AG04450 (cell line): ENCODE results near the gene TLE3. TPM values are rescaled to one million over a fixed set of nuclear protein-coding genes. Genes with fewer than 3 reads are reported as not detected.

Experiments used
- CTCF ChIA-PET: fragments of 300-600, 350-600 bp; formaldehyde crosslinking; extraction: SDS; loops from one replicate; lab custom pipeline; 2022; ENCODE audit warnings: antibody characterized with exemption, inconsistent platforms; lab: Charles Lee
- POLR2A ChIA-PET: fragments of 350-600 bp; formaldehyde crosslinking; extraction: SDS; loops from one replicate; lab custom pipeline; 2021; ENCODE audit warnings: antibody characterized with exemption, inconsistent platforms; lab: Yijun Ruan, JAX
- DNase-seq: peaks from one replicate; pipeline ENCODE4 v3.0.0-alpha.2; 2011; ENCODE audit warnings: low read depth, low spot score
- H3K27ac ChIP-seq: one replicate; pipeline ENCODE4 v1.5.1; 2012; ENCODE audit warnings: low read depth, low read length, control low read depth
- H3K27me3 ChIP-seq: one replicate; pipeline ENCODE4 v1.6.0; 2012; ENCODE audit warnings: low read length; ENCODE audit not compliant: control insufficient read depth, insufficient read depth
- H3K4me3 ChIP-seq: 2 replicates; pipeline ENCODE4 v1.5.1; 2011; ENCODE audit warnings: mild to moderate bottlenecking, low read depth, low read length, control low read depth
- H3K9me3 ChIP-seq: 2 replicates; pipeline ENCODE4 v1.5.1; 2012; ENCODE audit warnings: low read length; ENCODE audit not compliant: control insufficient read depth, insufficient read depth
- polyA plus RNA-seq: library from polyadenylated mRNA; depleted of rRNA; stranded (reverse); fragments of >200 nt; gene quantifications from 2 replicates; pipeline ENCODE4 v1.2.3, GENCODE V29; 2011
- TF ChIP-seq, protein P1 (sequence below): IDR thresholded peaks from 2 replicates; pipeline ENCODE4 v1.5.1; 2011; ENCODE audit warnings: low read depth, low read length, control low read depth, inconsistent platforms

TLE3 gene
- polyA plus RNA-seq, 1 experiment, result 7.5 TPM

DNA sequence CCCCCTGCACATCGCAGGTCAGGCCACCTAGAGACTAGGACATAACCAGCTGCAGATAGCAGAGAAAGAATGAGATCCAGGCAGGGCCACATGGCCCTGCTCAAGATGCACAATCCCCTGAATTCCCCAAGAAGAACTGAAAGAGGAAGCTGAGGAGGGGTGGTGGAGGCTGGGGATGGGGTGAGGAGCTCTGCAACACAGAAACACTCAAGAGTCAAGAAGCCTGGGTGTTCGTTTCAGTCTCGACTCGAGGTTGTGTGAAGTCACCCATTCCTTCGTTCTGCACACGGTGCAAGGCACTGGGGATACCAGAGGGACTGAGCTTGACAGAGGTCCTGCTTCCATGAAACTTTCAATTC lies 62.0 kb downstream of the TLE3 start:
- TF ChIP-seq, protein P1, sequence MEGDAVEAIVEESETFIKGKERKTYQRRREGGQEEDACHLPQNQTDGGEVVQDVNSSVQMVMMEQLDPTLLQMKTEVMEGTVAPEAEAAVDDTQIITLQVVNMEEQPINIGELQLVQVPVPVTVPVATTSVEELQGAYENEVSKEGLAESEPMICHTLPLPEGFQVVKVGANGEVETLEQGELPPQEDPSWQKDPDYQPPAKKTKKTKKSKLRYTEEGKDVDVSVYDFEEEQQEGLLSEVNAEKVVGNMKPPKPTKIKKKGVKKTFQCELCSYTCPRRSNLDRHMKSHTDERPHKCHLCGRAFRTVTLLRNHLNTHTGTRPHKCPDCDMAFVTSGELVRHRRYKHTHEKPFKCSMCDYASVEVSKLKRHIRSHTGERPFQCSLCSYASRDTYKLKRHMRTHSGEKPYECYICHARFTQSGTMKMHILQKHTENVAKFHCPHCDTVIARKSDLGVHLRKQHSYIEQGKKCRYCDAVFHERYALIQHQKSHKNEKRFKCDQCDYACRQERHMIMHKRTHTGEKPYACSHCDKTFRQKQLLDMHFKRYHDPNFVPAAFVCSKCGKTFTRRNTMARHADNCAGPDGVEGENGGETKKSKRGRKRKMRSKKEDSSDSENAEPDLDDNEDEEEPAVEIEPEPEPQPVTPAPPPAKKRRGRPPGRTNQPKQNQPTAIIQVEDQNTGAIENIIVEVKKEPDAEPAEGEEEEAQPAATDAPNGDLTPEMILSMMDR, result no peak
- POLR2A ChIA-PET, result no interaction called here
- no peak for DNase-seq
- Histone ChIP-seq H3K27me3 (peaks cover 48% of the 10 kb centered on the region), H3K27ac (no peak overlapping the region), H3K4me3 (no peak overlapping the region), H3K9me3 (no peaks in the 10 kb centered on the region)
- CTCF ChIA-PET, result no interaction called here

DNA sequence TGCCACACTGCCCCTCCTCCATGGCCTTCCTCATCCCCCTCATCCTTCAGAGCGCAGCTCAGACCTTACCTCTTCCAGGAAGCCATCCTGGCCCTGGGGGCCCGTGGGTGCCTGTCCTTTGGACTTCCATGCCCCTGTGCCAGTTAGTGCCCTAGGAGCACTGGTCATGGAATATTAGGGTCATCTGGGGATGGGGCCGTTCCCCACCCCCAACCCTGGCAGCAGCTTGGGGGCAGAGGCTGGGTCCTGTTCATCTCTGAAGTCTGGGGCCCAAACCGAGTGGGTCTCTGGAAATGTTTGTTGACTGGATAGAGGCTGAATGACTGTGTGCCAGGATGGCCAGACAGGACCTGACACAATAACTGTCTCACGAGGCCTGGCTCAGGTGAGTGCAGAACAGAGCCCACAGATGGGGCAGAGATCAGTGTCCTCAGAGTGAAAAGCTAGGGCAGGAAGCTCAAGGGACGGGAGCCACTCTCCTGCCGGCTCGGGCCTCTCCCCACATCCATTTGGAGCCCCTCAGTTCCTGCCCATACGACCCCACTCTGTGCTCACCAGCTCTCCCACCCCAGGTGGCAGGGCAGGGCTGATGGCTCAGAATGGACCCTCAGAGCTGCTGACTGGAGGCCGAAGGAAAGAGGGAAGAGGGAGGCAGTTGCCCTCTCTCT lies 62.5 kb downstream of the TLE3 start:
- CTCF ChIA-PET, result no interaction called here
- DNase-seq, result no peak
- POLR2A ChIA-PET, result no interaction called here
- Histone ChIP-seq H3K27me3 (peaks cover 48% of the 10 kb centered on the region), H3K4me3 (no peak overlapping the region), H3K27ac (no peak overlapping the region), H3K9me3 (no peaks in the 10 kb centered on the region)
- TF ChIP-seq, protein P1, result no peak

DNA sequence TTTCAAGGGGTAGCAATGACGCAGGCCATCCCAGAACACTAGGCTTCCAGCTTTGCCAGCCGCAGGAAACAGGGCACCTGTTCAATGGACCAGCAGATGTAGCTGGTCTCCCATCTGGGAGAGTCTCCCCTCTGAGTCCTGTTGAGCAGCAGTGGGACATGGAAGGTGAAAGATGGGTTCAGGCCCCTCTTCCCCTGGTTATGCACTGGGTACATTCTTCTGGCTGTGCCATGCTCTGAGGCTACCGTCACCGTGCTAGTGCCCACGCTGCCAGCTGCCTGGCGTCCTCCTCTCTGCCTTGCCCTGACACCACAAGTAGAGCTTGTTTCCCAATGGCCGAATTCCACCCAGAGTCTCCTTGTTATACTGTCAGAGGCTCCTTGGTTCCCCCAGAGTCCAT lies 63.1 kb downstream of the TLE3 start:
- Histone ChIP-seq H3K9me3 (no peaks in the 10 kb centered on the region), H3K4me3 (no peak overlapping the region), H3K27me3 (peaks cover 52% of the 10 kb centered on the region), H3K27ac (no peak overlapping the region)
- CTCF ChIA-PET, result no interaction called here
- TF ChIP-seq, protein P1, result no peak
- POLR2A ChIA-PET, result no interaction called here
- DNase-seq, result no peak

DNA sequence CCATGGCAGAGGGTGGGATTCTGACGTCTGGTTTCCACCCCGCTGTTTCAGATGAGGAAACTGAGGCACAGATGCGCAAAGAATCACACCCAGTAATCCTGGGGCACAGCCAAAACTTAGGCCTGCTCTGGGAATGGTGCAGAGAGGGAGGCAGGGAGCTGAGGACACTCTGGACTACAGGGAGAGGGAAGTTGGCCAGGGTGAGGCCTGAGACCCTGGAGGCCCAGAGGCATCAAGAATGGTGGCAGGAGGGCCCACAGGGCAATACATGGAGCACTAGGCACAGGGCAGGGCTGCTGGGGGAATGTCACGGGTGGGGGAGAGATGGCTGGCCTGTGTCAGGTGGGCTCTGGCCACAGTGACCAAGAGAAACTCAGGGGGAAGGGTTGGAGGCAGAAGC lies 63.6 kb downstream of the TLE3 start:
- no peaks in the 10 kb centered on the region for H3K9me3 ChIP-seq
- DNase-seq, result no peak
- CTCF ChIA-PET, result no interaction called here
- TF ChIP-seq, protein P1, result no peak
- no peak overlapping the region for H3K4me3 ChIP-seq
- POLR2A ChIA-PET, result interaction anchor here (0.6 kb wide), 1 partner anchor 60 kb away, joined by 3 read pairs; no protein-coding TSS in a partner anchor
- H3K27me3 ChIP-seq, result peaks cover 53% of the 10 kb centered on the region
- H3K27ac ChIP-seq, result no peak overlapping the region

DNA sequence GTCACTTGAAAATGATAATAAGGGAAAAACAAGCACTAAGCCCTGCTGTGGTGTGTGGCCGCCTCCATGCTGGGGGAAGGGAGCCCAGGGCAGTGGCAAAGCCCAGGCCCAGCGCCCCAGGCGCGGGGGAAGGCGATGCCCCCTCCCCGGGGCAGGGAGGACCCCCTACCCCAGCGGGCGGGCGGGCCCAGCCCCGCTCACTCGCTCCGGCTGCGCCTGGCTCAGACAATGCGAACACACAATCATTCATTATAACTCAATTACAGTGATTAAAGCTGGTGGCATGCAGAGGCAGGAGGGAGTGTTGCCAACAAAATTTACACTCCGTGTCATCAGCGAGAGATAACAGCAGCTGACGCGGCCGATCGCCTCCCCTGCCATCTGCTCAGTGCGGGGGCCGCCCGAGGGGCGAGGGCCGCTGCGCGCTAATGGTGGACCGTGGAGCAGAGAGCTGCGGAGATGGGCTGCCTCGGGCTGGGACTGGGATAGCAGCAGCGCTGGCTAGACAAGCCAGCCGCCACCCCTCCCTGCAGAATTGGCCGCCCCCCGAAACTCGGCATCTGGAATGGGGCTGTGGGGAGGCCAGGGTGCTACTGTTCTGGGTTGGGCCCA lies 64.1 kb downstream of the TLE3 start:
- Histone ChIP-seq H3K4me3 (peak overlapping the region; percentile 29; the same call in 1 of the 2 replicates), H3K27ac (no peak overlapping the region), H3K9me3 (no peaks in the 10 kb centered on the region), H3K27me3 (peaks cover 54% of the 10 kb centered on the region)
- ChIA-PET CTCF (no interaction called here), POLR2A (interaction anchor here (0.6 kb wide), 1 partner anchor 61 kb away, joined by 3 read pairs; no protein-coding TSS in a partner anchor)
- TF ChIP-seq, protein P1, result no peak
- no peak for DNase-seq
